PFSK-1 (cell line): Measurements from ENCODE around the gene PTDSS2.

Source experiments
- FOXP2 ChIP-seq: optimal IDR thresholded peaks from 2 replicates; pipeline ENCODE3; 2011; ENCODE audit warnings: borderline replicate concordance, control low read depth, inconsistent platforms; ENCODE audit not compliant: insufficient read depth; ENCODE audit errors: extremely low read length, extremely low read depth
- POLR2AphosphoS5 ChIP-seq: IDR thresholded peaks from 2 replicates; pipeline ENCODE4 v1.6.1; 2012; ENCODE audit warnings: low read depth, mild to moderate bottlenecking, control low read depth, low read length, moderate library complexity
- SIN3A ChIP-seq: IDR thresholded peaks from 2 replicates; pipeline ENCODE4 v1.6.1; 2012; ENCODE audit warnings: mild to moderate bottlenecking, low read length, moderate library complexity, borderline replicate concordance; ENCODE audit not compliant: insufficient read depth
- TAF1 ChIP-seq: IDR thresholded peaks from 2 replicates; pipeline ENCODE4 v1.6.1; 2012; ENCODE audit warnings: low read length, control low read depth, borderline replicate concordance; ENCODE audit not compliant: insufficient read depth
- TF ChIP-seq, protein P1 (sequence below), 2 experiments: IDR thresholded peaks; 2 replicates each; pipeline versions ENCODE4 v1.6.1 to v1.8.0; 2011 to 2012; ENCODE audit warnings: low read depth in 2 of 2, low read length in 2 of 2, control low read depth in 1 of 2, inconsistent platforms in 1 of 2, mild to moderate bottlenecking in 1 of 2, moderate library complexity in 1 of 2; ENCODE audit not compliant: insufficient read depth in 1 of 2

PTDSS2 gene

DNA sequence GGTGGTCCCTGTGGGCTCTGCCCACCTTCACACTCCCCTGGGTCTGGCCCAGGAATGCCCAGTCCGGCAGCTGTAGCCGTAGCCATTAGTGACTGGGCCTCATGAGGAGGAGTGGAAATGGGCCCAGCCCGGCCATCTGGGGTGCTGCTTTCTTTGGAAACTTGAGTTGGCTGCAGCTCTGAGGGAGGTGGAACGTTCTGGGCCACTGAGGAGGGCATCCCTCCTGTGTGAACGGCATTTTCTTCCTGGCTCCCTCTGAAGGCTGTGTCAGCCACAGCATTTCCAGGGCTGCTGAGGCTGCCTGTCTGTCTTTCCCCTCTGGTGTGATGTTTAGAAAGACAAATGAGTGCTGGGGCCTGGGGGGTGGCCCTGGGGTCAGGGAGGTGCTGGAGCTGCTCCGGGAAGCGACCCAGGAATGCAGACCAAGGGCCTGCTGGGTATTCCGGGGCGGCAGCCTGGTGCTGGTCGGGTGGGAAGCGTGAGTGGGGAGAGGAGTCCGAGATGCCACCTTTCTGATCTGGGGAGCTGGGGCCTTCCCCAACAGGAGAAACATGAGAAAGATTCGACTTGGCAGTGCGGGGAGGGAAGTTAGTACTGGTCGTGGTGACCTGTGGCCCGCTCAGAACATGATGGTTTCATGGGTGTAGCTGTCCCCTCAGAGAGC is 27.1 kb downstream of the PTDSS2 start:
- no peak for TF ChIP-seq SIN3A
- no peak for TF ChIP-seq FOXP2
- TF ChIP-seq TAF1 = no peak
- TF ChIP-seq POLR2AphosphoS5 = no peak
- TF ChIP-seq, protein P1, sequence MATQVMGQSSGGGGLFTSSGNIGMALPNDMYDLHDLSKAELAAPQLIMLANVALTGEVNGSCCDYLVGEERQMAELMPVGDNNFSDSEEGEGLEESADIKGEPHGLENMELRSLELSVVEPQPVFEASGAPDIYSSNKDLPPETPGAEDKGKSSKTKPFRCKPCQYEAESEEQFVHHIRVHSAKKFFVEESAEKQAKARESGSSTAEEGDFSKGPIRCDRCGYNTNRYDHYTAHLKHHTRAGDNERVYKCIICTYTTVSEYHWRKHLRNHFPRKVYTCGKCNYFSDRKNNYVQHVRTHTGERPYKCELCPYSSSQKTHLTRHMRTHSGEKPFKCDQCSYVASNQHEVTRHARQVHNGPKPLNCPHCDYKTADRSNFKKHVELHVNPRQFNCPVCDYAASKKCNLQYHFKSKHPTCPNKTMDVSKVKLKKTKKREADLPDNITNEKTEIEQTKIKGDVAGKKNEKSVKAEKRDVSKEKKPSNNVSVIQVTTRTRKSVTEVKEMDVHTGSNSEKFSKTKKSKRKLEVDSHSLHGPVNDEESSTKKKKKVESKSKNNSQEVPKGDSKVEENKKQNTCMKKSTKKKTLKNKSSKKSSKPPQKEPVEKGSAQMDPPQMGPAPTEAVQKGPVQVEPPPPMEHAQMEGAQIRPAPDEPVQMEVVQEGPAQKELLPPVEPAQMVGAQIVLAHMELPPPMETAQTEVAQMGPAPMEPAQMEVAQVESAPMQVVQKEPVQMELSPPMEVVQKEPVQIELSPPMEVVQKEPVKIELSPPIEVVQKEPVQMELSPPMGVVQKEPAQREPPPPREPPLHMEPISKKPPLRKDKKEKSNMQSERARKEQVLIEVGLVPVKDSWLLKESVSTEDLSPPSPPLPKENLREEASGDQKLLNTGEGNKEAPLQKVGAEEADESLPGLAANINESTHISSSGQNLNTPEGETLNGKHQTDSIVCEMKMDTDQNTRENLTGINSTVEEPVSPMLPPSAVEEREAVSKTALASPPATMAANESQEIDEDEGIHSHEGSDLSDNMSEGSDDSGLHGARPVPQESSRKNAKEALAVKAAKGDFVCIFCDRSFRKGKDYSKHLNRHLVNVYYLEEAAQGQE (IDR thresholded peaks at IDR 0.05; ENCODE audit: insufficient read depth in 1 of 2, low read depth in 2 of 2, low read length in 2 of 2) = no peak

DNA sequence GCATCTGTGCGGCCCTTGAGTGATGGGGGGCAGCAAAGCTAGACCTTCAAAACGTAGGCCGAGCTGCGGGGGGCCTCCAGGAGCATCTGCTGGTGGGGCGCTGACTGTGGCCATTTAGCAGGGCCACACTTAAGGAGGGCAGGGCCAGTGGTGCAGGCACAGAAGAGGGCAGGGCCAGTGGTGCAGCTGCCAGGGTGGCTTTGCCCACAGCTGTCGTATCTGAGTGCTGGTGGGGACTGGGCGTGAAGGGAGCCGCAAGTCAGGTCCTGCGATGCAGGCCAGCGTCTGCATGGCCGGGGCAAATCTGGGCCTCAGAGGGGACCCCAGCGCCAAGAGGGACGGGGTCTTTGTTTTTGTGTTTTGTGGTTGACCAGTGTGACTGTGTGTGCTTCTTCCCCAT is 29.2 kb downstream of the PTDSS2 start:
- TF ChIP-seq POLR2AphosphoS5 = no peak
- TF ChIP-seq FOXP2 = no peak
- TF ChIP-seq, protein P1 (IDR thresholded peaks at IDR 0.05; ENCODE audit: insufficient read depth in 1 of 2, low read depth in 2 of 2, low read length in 2 of 2) = no peak
- no peak for TF ChIP-seq TAF1
- TF ChIP-seq SIN3A = no peak

- TF ChIP-seq, protein P1 (IDR thresholded peaks at IDR 0.05; ENCODE audit: insufficient read depth in 1 of 2, low read depth in 2 of 2, low read length in 2 of 2) = no peak
- no peak for TF ChIP-seq FOXP2
- TF ChIP-seq SIN3A = no peak
- no peak for TF ChIP-seq TAF1
- TF ChIP-seq POLR2AphosphoS5 = no peak
These were observed 34.5 kb downstream of the PTDSS2 start for GRCh38 chr11:484616-485015.

GRCh38 chr11:486189-486588 is 36.1 kb downstream of the PTDSS2 start:
- TF ChIP-seq POLR2AphosphoS5 (no peak), SIN3A (no peak), FOXP2 (no peak), TAF1 (no peak)
- TF ChIP-seq, protein P1 (IDR thresholded peaks at IDR 0.05; ENCODE audit: insufficient read depth in 1 of 2, low read depth in 2 of 2, low read length in 2 of 2) = no peak

DNA sequence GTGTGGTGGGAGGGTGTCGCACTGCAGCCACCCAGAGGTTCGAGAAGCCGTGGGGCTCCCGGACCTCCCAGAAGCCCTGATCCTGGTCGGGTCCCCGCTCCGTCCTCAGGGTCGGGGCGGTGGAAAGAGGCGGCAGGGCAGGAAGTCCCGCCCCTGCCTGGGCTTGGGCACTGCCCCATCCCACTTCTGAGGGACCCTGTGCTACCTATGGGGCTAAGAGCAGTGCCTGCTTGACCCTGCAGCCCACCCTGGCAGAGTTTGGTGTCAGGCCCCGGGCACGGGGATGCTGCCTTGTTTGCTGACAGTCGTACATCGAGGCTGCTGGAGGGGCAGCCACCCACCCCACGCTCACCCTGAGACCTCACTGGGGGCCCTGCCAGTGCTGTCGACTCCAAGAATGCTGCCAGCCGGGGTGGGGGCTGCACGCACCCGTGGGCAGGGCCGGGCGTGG is 37.5 kb downstream of the PTDSS2 start:
- TF ChIP-seq SIN3A (no peak), POLR2AphosphoS5 (no peak), TAF1 (no peak), FOXP2 (no peak)
- TF ChIP-seq, protein P1 (IDR thresholded peaks at IDR 0.05; ENCODE audit: insufficient read depth in 1 of 2, low read depth in 2 of 2, low read length in 2 of 2) = no peak
